GM21786 (cell line): ENCODE results near the gene ADPRH.

ENCODE experiments used
- ATAC-seq: cut with Tn5 transposase; IDR thresholded peaks from one replicate; pipeline ENCODE4 v1.9.1; 2021; ENCODE audit not compliant: unreplicated experiment

Gene ADPRH

GRCh38 chr3:119596398-119596797 lies 17.1 kb downstream of the ADPRH start:
- ATAC-seq: no peak

- ATAC-seq: no peak
Measured at GRCh38 chr3:119597548-119598288, 18.4 kb downstream of the ADPRH start, which contains the start of gene PLA1A. TSS of gene PLA1A (plus strand) at chr3:119597885. CDS start at chr3:119597914, 29 bp downstream.

DNA sequence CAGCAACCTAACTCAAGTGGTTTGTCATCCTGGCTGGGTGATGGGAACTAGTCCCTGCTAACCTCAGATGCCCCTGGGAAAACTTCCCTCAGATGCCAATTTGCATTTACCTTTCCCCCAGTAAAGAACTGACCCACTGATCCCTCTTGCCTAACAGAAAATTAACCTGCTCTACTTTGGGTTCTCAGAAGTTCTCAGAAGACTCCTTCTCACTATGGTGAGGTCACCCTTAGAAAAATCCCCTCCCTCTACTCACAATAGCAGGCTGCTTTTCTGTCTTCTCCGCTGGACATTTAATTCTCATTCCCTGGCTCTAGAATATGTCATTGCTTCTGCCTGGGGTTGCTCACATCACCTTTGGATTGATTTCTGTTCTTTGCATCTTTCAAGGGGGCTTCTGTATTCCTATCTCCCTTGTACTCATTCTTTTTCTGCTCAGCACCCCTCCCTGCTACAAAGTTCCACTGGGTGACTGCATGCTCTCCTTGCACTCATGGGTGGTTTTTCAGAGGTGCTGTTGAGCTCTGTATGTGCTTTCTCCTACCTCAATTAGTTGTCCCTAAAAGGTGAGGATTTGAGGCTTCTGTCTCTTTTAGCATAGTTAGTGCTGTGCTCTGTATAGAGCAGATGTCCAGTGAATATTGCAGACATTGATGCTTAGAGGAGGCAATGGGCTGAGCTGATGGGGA lies 19.3 kb downstream of the ADPRH start:
- ATAC-seq: peak; percentile 42

DNA sequence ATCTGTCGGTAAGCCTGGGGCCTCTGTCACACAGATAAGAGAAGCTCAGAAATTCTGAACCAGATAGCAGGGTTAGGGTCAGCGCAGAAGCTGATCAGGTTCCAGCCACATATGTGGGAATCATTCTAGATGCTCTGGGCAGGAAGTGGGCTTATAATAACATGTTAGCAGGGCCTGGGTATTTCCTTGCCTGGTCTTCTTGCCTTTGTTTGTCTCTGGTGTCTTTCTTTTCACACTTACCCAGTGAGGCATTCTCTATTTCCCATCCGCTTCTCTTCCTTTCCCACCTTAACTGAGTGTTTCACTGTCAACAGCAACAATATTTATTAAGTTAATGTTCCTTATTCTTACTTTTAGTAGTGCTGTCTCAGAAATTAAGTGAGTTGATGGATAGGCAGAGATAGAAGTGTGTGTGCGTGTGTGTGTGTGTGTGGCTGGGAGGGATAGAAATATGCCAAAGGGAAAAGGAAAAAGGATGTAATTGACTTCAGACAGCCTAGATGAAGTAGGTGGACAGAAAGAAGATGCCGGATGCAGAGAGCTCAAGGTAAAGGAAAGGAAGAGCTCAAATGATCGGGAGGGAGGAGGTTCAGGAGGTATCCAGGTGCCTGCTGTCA lies 20.4 kb downstream of the ADPRH start:
- ATAC-seq: no peak

- peak; percentile 67 for ATAC-seq
Measured at GRCh38 chr3:119600732-119601131, 21.4 kb downstream of the ADPRH start.

DNA sequence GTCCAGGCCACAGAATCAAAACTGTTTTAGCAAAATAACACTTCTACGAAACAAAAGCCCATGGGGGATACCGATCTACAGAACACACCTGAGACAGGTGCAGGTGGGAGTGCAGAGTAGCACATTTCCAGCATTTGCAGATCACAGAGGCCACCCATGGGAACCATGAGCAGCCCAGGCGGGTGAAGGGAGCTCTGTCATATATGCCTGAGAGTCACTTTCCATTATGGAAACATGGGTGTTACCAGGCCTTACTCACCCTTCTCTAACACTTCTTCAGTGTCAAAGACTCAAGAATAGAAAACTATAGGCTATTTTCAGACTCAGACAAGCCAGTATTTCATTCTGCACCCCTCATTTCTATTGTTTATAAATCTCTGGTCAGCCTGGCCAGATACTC lies 21.9 kb downstream of the ADPRH start:
- peak; percentile 13 for ATAC-seq

GRCh38 chr3:119602676-119603075 lies 23.4 kb downstream of the ADPRH start:
- ATAC-seq: no peak

DNA sequence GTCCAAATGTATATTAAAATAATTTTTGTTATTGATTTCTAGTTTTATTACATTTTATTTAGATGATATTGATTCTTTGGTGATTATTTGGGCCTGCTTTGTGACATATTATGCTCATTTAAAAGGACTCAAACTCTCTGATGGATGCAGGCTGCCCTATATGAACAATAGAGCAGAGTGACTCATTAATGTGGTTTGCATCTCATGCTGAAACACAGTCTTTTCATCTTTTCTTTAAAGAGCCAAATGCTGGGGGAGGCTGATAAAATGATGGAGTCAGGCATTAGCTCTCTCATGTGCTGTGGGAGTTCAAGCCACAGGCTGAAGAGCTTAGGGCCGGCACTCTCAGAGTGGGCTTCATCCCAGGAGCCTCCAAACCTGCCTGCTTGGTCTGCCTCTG lies 25.6 kb downstream of the ADPRH start:
- ATAC-seq: no peak

- no peak for ATAC-seq
Measured at GRCh38 chr3:119608405-119609000, 29.2 kb downstream of the ADPRH start.

- no peak for ATAC-seq
Measured at GRCh38 chr3:119609301-119609700, 30.0 kb downstream of the ADPRH start.

- no peak for ATAC-seq
Measured at GRCh38 chr3:119611664-119612063, 32.4 kb downstream of the ADPRH start.

GRCh38 chr3:119613201-119613600 lies 33.9 kb downstream of the ADPRH start:
- ATAC-seq: peak; percentile 63

- ATAC-seq: no peak
Measured at GRCh38 chr3:119613872-119614271, 34.6 kb downstream of the ADPRH start.

DNA sequence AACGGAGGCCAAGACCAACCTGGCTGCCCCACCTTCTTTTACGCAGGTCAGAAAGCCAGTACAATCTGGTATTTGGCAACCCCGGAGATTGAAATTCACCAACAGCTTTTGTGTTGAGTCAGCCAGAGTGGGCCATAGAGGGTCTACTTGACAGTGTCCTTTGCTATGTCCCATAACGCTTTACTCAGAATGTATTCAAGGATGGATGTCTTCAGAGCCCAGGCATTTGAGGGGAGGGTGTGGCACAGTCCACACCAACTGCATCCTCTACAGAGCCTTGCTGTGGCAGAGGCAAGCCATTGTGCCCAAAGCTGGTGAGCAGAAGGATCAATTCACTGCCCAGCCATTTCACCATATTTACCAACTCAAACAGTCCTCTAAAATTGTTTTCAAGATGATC lies 36.8 kb downstream of the ADPRH start:
- no peak for ATAC-seq

DNA sequence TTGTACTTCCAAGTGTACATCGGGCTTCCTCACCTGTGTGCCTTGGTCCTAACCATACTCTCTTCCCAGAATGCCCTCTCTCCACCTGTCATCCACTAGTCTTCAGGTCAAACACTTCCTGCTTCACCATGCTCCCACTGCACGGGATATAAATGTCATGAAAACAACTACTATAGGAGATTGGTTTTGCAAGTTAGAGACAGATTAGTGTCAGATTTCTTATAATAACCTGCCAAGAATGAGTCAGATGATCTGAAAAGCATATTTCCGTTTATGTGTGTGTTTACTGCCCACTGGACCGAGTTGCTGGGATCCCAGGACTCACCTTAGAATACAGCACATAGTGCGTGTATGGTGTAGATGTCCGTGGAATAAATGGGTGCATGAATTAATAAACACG lies 39.8 kb downstream of the ADPRH start:
- no peak for ATAC-seq

DNA sequence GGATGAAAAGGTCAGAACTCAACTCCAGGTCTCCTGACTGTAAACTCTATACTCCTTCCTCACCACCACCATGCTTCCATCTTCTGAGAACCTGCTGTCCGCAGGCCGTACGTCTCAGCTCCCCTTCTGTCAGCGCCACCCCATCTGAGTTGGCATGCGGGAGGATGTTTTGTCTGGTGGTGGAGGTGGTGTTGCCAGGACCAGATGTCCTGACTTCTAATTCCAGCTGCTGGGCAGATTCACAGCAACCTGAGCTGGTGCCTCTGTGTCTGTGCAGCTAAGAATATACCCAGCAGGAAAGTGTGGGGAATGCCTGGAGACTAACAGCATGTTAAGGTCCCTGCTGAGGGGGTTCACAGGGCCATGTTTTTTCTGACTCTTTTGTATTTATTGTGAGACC lies 41.6 kb downstream of the ADPRH start:
- ATAC-seq: no peak

- no peak for ATAC-seq
Measured at GRCh38 chr3:119624002-119624720, 44.9 kb downstream of the ADPRH start.

DNA sequence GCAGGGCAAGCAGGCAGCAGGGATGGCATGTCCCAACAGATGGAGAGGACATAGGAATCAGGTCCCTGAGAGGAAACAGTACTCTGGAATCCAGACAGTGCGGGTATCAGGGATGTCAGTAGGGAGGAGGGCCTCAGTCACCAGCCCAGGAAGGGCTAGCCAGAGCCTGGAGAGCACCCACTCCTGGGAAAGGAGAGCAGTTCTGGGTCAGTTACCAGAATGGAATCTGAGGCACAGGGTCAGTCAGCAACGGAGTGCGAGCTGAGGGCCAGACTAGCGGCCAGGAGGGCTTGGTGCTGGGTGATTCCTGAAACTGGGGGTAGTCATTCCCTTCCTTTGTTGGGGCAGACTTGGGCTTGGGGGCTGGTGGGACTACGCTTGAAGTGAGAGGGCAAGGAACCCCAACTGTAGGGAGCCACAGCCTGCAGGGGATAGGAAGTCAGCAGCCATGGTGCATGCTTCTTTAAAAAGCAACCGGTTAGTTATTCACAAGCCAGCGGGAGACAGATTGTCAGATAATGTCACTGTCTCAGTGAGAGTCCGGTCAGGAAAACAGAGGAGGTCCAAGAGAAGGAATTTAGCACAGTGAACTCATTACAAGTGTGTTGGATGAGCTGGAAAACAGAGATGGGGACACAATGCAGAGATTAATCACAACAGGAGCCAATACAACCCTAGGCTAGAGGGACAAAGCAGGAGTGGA lies 46.3 kb downstream of the ADPRH start:
- no peak for ATAC-seq

GRCh38 chr3:119626196-119626595 lies 46.9 kb downstream of the ADPRH start:
- no peak for ATAC-seq

- peak; percentile 31 for ATAC-seq
Measured at GRCh38 chr3:119627461-119627860, 48.2 kb downstream of the ADPRH start.
